Measurements from ENCODE around the gene TUBGCP6.
A peak's percentile ranks its signal among the peaks of the same experiment; 100 is the strongest.

TUBGCP6 gene, protein sequence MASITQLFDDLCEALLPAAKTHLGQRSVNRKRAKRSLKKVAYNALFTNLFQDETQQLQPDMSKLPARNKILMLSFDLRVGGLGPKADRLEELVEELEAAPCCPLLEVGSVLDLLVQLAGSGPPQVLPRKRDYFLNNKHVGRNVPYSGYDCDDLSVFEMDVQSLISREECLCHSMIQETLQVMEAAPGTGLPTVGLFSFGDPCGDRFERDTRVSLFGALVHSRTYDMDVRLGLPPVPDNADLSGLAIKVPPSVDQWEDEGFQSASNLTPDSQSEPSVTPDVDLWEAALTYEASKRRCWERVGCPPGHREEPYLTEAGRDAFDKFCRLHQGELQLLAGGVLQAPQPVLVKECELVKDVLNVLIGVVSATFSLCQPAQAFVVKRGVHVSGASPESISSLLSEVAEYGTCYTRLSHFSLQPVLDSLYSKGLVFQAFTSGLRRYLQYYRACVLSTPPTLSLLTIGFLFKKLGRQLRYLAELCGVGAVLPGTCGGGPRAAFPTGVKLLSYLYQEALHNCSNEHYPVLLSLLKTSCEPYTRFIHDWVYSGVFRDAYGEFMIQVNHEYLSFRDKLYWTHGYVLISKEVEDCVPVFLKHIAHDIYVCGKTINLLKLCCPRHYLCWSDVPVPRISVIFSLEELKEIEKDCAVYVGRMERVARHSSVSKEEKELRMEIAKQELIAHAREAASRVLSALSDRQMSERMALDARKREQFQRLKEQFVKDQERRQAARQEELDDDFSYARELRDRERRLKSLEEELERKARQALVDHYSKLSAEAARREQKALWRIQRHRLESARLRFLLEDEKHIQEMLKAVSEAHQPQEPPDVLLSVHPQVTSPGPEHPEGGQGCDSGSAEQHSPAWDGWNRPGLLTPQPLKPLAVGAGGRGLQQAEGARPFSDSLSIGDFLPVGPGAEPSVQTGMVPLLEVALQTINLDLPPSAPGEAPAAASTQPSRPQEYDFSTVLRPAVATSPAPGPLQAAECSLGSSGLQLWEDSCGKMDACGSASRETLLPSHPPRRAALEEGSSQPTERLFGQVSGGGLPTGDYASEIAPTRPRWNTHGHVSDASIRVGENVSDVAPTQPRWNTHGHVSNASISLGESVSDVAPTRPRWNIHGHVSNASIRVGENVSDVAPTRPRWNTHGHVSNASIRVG (N-terminal part only)

DNA sequence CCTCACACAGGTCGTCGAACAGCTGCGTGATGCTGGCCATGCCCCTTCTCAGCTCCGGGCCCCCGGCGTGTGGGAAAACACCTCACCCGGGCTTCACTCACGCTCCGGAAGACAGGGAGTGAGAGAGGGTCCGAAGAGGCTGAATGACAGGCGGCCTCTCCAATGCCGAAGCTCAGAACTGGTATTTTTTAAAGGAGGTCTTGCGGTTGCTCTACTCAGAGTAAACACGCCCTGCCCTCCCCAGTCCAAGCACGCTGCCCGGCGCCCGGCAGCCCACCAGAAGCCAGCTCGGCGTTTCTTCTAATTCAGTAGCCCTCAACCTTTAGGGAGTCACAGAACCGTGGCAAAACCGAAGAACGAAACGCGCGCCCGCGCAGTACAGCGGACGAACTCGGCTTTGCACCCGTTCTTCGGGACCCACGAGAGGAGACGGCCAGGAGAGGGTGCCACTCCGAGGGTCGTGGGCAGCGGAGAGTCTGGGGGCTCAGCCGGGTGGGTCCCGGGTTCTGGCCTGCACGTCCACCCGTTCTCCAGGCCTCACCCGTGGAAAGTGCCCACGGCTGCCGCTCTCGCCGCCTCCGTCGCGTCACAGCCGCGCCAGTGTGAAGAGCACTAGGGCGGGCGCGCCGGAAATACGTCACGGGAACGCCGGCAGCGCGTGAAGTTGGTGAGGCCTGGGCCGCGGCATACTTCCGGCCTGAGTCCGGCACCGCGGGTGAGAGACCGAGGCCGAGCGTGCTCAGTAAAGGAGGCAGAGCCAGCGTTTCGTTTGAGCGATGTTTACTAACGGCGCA lies at the start of gene TUBGCP6:
TUBGCP6 (minus strand) TSS at position 604 of the 794 bp plus-strand sequence; CDS start at position 40, 564 bp downstream.
- peak; percentile 60 to 98 (median 90) for DNase-seq

DNA sequence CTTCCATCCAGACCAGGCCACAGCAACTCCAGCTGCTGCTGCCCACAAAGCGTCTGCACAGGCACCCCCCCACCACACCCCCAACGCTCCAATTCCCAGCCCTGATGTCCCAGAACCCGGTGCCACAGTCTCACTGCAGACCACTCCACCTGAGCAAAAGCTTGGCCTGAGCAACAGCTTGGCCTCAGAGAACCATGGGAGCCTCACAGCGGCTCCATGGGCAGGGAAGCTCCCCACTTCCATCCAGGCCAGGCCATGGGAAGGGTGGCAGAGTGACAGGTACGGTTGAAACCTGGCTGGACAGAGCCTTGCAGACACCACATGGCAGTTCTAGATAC lies 49.5 kb upstream of the TUBGCP6 start:
- no peak for DNase-seq

DNA sequence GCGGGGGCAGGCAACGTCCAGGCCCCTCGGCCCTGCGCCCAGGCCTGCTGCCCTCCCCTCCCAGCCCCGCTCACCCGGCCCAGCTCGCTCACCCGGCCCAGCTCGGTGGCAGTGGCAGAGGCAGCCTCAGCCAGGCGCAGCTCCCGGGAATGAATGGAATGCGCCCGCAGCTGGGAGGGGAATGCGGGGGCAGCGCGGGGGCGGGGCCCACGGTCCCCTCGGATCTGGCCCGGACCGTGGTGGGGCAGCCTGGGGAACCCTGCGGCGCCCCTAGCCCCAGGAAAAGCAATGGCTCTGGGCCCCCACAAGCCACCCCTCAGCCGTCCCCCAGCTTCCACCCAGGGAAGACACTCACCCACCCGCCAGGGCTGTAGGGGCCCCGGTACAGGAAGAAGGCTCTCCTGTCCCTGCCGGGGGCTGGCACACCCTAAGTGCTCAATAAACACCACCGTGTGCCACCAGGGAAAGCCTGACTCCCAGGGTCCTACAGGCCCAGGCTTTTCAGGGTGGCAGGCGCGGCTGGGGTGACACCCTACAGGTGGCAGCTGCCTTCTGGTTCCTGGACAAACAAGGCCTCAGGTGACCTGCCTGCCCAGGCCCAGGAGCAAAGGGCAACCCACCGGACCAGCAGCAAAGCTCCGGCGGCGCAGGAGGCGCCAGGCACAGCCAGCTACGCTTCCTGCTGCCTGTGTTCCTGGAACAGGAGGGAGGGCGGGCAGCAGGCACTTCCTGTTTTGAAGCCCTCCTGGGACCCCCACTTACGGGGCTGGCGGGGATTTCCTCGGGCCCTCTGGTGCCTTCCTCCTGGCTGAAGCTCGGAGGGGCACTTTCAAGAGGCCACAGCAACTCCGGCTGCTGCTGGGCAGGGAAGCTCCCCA lies 48.9 kb upstream of the TUBGCP6 start:
- DNase-seq, result peak in 20 of 51 donors; percentile 28 to 74 (median 50)

DNA sequence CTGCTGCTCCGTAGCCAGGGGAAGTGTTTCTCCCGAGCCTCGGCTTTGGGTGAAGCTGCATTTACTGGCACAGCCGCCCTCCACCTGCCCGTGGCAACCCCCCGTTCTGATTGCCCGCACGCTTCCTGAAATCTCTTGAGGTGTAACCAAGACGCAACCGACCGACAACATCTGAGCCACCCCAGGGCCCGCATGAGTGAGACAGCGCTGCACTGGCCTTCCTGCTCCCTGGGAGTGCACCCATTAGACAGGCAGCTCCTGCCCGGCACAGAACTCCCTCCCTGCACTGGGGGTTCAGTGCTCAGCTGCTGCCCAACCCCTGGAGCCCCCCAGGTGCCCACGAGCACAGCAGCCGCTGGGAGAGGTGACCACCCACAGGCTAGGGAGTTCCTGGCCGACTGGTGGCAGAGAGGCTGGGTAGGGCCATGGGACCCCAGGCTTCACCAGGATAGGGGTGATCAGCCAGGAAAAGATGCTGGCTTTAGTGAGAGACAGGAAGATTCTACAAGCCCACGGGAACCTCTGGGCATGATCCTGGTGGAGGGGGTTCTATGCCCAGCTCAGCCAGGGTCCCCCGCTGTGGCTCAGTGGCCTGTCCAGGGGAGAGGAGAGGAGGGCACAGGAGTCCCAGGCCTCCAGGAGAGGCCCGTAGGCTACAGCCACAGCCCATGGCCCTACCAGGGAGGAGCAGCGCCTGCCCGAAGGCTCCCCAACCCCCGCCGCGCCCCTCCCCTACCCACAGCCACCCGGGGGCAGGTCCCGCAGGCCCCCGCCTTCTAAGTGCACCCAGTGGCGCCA lies 48.0 kb upstream of the TUBGCP6 start:
- DNase-seq, result peak in 2 of 51 donors; percentile 37 to 68

DNA sequence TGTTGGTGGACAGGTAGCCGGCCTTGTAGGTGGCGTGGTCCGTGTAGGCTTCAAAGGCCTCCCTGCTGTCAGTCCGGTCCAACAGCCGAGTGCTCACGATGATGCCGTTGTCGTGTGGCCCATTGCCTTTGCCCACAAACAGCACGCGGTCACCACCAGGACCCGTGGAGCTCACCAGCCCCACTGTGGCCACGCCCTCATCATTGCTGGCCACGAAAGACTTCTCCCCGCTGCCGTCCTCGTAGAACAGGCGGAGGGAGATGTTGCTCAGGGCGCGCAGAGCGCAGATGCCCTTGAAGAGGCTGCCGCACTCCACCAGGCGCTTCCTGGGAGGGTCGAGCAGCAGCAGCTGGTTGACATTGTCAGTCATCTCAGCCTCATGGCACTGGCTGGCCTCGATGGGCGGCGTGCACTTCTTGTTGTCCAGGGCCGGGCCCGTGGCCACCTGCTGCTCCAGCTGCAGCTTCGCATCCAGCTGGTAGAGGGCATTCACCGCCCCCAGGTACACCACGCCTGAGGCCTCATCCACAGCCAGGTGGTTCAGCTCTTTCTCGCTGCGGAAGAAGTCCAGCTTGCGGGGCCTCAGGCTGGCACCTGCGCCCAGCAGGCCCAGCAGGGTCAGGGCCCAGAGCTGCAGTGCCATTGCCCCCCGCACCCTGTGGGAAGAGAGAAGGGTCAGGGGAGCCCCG lies 45.3 kb upstream of the TUBGCP6 start:
- DNase-seq, result no peak

DNA sequence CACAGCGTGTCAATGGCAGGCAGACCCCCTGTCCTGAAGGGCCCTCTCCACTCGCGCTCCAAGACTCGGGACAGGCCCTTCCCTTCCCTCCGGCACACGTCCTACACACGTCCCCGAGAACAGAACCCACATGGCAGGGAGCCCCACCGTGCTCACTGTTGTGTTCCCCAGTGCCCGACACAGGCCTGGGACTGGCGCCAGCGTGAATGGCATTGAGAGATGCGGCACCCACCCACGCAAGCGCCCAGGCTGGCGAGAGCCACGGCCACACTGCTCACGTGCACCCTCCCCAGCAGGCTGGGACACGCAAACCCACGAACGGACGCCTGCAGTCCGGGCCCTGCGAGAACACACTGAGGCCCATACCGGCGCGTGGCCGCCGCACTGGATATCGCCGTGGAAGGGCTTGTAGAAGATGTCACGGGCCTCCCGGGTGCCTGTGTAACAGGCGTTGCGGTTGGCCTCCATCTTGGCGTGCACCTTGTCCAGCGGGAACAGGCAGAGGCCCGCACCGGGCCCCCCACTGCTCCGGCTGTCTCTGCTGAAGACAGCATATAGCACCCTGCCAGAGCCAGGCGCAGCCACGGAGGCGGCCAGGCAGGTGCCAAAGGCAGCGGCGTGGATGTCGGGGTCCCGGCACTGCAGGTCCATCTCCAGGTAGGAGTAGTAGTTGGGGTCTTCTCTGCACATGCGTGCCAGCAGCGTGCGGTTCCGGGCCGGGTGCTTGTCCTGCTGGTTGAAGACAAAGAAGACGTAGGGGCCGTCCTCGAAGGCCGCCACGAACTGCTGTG lies 44.5 kb upstream of the TUBGCP6 start:
- DNase-seq, result no peak

DNA sequence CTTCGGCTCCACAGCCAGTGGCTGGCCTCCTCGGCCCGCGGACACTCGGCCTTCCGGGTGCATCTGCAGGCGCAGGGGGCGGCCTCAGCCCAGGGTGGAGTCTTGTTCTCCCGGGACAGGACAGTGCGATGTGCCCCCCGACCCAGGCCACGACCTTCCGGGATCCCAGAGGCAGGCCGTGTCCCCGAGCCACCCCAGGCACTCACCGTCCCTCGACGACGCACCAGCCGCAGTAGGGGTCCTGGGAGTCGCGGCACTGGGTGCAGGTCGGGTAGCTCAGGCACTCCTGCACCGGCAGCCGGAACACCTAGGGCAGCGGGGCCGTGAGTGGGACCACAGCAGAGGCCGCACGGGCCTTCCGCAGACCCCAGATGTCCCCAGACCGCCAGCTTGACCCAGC lies 42.9 kb upstream of the TUBGCP6 start:
- no peak for DNase-seq

DNA sequence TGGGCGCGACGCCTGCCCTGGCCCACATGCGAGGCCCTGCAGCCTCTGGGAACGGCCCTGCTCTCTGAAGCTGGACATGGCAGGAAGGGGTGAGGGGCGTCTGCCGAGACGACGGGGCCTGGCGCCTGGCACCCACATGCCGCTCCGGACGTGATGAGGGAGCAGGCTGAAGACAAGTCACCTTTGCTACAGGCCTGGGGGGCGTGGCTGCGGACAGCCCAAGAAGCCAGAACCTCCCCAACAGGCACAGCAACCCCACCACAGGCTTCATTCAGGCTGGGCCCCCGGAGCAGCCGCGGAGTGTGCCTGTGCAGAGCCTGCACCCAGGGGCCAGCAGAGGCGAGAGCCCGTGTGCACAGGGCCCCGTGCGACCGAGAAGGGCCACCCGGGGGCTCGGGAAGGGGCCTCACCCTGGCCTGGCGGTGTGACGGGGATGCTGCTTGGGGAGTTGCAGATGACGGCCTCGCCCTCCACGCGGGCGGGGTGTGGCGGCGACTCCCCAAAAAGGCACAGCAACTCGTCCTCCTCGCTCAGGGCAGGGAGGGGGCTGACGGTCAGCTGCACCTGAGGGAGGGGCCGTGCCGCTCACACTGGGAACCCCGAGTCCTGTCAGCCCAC lies 42.0 kb upstream of the TUBGCP6 start:
- DNase-seq, result no peak

DNA sequence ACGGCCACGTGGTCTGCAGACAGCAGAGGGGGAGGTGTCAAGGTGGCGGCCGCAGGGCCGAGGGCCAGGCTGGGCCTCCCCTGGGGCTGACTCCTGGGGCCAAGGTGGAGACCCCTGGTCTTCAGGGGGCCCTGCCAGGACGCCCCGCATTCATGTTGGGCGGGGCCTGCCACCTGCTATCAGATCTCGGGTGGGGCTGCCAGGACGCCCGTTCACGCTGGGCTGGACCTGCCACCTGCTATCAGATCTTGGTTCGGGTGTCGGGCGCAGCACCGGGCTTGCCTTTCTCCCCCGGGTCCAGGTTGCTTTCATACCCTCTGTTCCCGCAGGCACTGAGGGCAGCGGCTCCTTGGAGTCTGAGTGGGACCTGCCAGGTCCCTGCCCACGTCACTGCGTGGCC lies 41.5 kb upstream of the TUBGCP6 start:
- DNase-seq, result no peak

DNA sequence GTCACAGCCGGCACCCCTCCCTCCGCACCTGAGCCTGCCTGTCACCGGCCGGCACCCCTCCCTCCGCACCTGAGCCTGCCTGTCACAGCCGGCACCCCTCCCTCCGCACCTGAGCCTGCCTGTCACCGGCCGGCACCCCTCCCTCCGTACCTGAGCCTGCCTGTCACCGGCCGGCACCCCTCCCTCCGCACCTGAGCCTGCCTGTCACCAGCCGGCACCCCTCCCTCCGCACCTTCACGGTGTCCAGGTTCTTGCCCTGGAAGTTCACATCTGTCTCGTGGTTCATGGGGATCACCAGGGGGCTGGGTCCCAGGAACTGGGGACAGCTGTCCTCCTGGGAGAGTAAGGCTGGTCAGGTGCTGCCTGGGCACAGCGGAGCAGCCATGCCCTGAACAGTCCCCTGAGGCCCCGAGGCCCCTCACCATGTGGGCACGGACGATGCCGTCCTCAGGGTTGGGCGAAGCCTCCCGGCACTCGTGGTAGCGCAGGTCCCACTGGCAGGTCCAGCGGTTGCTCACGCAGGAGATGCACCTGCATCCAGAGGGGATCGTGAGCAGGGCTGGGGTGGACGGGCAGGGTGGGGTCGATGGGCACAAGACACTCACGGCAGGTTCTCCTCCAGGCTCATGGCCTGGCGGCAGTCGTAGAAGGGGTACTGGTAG lies 40.9 kb upstream of the TUBGCP6 start:
- no peak for DNase-seq

DNA sequence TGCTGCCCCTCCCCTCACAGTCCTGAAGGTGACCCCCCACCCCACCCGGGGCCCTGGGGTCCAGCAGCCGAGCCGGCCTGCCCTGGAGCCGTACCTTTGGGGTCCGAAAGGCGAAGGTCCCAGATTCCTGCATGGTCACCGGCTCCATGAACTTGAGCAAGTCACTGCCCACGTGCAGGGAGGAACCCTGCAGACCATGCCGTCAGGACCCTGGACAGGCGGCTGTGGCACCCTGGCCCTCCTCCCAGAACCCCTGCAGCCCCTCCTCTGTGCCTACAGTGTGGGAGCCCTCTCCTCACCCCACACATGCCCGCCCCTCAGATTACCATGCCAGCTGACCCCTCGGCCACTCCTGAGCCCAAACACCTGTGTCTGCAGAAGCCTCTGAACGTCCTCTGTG lies 39.7 kb upstream of the TUBGCP6 start:
- DNase-seq, result no peak

DNA sequence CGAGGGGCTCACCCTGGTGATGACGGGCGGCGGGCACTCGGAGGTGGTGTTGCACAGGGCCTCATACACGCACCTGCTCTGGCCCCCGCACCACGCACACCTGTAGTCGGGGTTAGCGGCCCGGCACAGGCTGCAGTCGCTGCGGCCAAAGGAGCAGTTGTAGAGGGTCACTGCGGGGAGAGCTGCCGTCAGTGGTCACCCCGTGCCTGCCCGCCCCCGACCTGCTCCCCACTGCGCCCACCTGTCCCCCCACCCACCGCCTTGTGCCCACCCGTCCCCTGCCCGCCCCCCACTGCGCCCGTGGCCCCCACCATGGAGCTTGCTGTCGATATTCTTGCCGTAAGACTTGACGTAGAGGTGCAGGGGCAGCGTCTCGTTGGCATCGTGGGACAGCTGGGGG lies 39.0 kb upstream of the TUBGCP6 start:
- DNase-seq, result no peak

DNA sequence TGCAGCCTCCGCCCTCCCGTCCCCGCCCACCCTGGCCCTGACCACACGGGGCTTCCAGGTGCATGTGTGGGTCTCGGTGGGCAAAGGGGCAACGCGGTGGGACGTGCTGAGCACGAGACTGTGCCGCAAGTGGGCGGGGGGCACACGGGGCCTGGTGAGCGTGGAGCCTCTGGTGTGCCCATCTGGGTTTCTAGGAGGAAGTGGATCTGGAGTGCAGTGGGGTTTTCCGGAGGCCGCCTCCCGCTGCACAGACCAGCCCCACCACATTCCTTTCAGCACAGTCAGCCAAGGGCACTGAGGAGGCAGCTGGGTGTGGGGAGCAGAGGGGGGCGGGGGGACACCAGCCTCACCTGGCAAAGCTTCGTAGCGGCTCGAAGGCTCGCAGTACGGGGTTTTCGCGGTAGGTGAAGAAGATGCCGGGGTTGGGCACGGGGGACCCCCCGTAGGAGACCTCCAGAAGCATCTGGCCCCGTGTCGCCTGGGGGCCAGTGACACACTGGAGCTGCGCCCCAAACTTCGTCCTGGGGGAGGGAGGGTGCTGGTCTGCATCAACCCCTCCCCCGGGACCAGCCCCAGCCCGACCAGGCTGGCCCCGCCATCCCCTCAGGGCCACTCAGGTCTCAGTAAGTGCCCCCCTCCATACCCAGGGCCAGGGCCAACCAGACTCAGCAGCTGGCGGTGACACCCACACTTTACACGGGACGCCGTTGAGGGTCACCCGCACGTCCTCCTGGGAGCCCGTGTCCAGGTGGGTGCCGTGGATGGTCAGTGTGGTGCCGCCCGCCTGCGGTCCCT lies 37.7 kb upstream of the TUBGCP6 start:
- no peak for DNase-seq

DNA sequence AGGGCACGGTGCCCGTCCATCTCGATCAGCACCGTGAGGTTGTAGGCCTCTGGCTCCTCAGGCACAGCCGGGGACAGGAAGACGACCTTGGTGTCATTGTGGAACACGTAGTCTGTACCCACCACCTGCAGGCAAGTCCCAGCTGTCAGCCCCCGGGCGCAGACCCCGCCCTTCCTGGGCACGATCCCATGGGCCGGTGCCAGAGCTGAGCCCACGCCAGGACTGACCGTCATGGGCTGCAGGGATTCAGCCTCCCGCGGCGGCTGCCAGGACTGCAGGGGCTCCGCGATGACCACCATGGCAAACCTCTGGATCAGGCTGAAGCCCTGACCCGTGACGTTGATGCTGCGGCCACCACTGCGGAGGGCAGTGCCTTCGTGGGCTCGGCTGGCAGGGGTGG lies 37.1 kb upstream of the TUBGCP6 start:
- no peak for DNase-seq

DNA sequence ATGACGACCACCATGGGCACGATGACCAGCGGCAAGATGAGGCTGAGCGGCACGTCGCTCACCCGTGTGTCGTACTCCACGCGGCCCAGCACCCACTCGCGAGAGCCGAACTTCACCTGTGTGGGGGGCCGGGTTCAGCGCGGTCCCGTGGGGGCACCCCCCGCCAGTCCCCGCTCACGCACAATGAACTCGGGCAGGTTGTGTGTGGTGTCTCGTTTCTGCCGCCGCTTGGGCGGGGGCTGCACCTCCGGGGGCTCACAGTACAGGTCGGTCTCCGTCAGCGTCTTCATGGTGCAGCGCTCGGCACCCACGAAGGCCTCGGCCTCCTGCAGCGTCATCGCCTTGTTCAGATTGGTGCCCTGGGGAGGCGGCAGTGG lies 36.5 kb upstream of the TUBGCP6 start:
- DNase-seq, result no peak

All from hypothalamus (tissue), 51 donors.